EL (cell line): Measurements from ENCODE around the gene TESK2.
"Not testable (repeated sequence)": the region's sequence is repeated elsewhere in the genome, so short reads cannot be mapped to it uniquely, and the experiment has no call there.

ENCODE experiments used
- DNase-seq: peaks from one replicate; pipeline ENCODE4 v3.0.0-alpha.2; 2016

The TESK2 gene

DNA sequence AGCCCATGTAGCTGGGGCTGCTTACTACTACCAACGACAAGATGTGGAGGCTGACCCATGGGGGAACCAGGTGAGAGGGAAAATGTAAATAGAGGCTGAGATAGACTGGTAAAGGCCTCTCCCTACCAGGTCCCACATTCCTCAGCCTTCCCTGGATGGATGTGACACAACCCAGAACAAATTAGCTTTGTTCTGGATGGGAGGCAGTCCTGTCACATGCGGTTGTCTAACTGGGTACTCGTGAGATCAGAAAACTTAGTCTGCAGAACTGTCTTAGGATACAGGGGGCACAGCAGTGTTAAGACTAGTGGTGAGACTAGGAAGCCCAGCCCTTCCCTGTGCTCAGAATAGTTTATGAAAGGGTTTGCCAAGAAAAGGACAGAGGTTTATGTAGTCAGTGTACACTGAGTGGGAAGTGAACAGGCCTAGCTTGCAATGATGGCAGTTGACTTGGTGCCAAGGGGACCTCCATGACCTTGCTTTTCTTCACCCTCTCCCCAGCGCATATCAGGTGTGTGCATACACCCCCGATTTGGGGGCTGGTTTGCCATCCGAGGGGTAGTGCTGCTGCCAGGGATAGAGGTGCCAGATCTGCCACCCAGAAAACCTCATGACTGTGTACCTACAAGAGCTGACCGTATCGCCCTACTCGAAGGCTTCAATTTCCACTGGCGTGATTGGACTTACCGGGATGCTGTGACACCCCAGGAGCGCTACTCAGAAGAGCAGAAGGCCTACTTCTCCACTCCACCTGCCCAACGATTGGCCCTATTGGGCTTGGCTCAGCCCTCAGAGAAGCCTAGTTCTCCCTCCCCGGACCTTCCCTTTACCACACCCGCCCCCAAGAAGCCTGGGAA is 17.6 kb upstream of the TESK2 start:
- DNase-seq = no peak

DNA sequence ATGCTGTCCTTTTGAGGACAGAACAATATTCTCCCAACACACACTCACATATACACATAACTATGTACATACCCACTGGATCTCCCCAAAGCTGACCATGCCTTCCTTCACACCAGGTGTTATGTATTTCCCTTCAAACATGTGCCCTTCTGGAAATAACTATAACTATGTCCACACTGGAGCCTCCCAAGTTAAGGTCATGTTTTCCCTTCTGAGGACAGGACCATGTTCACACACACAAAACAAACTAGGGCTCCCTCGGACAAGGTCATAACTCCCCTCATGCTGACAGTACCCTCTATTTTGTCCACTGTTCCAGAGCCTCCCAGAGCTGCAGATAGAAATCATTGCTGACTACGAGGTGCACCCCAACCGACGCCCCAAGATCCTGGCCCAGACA is 16.9 kb upstream of the TESK2 start:
- DNase-seq = no peak

DNA sequence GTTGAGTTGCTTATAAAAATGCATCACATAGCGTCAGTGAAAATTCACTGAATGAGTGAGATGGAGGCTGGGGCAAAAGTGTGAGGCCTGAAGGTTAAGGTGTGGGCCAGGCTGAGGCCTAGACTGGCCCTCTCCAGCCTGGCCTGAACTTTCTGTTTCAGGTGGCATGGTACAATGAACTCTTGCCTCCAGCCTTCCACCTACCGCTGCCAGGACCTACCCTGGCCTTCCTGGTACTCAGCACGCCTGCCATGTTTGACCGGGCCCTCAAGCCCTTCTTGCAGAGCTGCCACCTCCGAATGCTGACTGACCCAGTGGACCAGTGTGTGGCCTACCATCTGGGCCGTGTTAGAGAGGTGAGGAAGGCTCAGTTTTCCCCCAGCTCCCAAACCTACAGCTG is 16.2 kb upstream of the TESK2 start:
- no peak for DNase-seq

DNA sequence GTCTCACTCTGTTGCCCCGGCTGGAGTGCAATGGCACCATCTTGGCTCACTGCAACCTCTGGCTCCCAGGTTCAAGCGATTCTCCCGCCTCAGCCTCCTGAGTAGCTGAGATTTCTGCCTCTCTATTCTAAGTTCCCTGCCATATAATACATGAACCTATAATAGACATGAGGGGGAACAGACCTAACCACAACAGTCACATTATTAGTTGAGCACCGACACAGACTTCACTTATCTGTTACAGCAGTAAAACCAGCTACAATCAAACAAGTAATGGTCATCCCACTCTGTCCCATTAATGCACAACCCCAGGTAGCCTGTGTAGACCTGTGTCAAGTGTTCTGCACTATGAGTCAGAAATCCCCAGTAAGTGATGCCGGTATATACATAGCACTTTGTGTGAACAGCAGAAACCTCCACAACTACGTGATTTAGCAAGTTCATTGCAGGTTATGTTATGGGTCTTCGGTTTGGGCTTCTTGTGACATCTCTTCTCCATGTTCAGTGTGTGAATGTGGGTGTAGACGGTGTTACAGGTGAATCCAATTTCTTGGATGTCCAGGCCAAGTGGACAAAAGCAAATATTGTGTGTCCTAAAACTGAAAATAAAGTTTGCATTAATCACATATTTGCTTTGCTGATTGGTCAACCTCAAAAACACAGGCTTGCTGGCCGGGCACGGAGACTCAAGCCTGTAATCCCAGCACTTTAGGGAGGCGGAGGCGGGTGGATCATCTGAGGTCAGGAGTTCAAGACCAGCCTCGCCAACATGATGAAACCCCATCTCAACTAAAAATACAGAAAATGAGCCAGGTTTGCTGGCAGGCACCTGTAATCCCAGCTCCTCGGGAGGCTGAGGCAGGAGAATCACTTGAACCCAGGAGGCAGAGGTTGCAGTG is 12.7 kb upstream of the TESK2 start:
- DNase-seq = no peak

DNA sequence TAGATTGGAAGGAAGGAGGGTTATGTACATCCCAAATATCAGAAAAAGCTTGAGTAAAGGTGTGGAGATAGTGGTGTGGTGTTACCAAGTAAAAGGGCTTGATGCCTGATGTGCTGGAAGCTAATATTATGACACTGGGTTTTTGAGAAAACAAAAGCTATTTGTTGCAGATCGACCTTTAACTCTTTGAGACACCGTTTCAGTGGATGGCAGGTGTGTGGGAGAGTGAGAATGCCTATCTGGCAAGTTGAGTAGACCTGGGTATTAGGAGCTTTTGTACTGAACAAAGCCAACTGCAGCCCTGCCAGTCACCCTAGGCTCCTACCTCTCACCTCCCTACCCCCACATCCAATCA is 10.5 kb upstream of the TESK2 start:
- no peak for DNase-seq

DNA sequence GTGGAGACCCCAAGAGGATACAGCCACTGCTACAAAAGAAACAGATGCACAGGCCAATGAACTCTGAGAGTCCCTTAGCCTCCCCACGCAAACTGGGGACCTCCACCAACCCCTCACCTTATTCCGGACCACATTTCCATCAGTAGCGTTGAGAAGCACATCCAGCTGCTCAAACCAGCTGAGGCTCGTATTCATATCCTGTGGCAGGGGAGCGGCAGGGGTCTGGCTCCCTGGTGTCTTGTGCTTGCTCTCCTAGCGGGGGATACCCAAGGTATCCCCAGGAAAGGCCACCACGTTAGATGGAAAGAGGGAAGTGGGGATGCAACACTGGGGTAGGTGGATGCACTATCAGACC is 8.4 kb upstream of the TESK2 start:
- no peak for DNase-seq

DNA sequence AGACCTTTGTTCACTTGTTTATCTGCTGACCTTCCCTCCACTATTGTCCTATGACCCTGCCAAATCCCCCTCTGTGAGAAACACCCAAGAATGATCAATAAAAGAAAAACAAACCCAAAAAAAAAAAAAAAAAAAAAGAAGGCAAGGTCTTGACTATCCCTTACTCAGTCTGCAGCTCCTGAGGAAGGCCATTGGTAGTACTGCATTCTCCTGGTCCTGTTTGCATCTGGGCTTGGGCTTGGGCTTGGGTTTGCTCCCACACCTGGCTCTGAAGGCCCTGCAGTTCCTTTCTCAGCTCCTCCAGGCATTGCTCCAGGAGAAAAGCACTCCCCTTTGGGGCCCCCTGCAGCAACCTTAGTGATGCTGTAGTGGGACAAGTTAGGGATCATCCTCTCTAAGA is 7.3 kb upstream of the TESK2 start:
- no peak for DNase-seq

DNA sequence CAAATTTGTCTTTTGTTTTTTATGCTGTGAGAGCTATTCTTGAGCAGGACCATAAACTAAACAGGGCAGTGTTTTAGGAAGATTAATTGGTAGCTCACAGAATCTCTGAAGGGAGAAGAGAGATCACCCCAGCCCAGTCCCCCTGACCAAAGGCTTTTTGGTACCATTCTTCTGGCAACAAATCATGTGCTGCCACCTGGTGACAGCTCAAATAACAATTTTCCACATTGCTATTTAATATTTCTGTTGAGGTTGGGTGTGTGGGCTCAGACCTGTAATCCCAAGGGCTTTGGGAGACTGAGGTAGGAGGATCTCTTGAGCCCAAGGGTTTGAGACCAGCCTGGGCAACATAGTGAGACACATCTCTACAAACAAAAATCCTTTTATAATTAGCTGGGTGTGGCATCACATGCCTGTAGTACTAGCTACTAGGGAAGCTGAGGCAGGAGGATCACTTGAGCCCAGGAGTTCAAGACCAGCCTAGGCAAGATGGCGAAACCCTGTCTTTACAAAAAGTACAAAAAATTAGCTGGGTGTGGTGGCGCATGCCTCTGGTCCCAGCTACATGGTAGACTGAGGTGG is 2.2 kb upstream of the TESK2 start:
- DNase-seq = peak; percentile 59

DNA sequence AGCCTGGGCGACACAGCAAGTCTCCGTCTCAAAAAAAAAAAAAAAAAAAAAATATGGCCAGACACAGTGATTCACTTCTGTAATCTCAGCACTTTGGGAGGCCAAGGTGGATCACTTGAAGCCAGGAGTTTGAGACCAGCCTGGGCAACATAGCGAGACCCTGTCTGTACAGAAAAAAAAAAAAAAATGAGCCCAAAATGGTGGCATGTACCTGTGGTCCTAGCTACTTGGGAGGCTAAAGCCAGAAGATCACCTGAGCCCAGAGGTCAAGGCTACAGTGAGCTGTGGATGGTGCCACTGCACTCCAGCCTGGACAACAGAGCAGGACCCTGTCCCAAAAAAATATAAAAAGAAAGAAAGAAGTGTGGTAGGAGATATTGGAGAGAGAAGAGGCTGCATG is 1.7 kb upstream of the TESK2 start:
- no peak for DNase-seq

DNA sequence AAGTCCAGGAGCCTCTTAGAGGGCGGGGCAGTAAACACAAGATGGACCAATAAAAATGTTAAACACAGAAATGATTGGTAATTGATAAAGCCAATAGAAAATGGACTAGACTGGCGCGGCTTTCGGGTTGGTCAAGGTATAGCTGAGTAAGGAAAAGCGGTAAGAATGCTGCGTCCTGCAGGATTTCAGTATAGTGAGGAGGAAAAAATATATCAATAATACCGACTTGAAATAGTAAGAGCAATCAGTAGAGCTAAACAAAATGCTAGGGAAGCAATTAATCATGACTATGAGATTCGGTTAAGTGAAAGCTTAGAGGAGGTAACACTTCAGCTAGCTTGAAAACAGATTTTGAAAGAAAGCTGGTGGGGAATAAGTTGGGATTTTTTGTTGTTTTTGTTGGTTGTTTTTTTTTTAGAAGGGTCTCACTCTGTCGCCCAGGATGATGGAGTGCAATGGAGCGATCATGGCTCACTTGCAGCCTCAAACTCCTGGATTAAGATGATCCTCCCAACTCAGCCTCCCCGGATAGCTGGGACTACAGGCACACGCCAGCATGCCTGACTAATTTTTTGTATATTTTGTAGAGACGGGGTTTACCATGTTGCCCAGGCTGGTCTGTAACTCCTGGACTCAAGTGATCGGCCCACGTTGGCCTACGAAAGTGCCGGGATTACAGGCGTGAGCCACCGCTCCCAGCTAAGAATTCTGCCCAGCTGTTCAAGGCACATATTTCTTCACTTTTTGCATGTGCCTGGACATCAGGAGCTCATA is 711 bp upstream of the TESK2 start:
- DNase-seq = no peak

DNA sequence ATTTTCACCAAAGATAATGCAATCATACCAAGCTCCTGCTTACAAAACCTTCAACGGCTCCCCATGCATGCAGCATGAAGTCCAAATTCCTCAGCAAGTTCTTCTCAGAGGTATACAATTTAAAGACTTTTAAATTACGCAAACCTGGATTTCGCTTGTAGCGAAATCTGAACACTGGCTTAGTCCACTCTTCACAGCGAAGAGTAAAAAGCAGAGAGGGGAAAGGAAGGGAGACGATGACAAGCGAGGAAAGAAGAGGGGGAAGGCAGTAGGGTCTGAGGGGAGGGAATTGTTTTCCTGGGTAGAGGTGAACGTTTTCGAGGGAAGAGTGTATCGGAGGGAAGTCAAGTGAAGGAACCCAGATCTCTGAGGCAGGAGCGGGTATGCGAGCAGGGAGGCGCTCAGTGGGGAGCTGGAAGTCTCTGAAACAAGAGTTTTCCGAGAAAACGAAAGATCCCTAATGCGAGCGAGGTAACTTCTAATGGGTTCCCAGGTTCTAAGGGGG is 790 bp downstream of the TESK2 start:
- peak; percentile 36 for DNase-seq

DNA sequence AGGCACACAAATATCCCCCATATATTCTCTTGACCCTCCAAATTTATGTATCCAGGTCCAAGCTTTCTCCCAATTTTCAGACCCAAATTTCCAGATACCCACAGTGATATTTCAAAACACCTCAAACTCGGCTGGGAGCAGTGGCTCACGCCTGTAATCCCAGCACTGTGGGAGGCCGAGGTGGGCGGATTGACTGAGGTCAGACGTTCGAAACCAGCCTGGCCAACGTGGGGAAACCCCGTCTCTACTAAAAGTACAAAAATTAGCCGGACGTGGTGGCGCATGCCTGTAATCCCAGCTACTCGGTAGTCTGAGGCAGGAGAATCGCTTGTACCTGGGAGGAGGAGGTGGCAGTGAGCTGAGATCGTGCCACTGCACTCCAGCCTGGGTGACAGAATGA is 1.6 kb downstream of the TESK2 start:
- DNase-seq = not testable (repeated sequence)

DNA sequence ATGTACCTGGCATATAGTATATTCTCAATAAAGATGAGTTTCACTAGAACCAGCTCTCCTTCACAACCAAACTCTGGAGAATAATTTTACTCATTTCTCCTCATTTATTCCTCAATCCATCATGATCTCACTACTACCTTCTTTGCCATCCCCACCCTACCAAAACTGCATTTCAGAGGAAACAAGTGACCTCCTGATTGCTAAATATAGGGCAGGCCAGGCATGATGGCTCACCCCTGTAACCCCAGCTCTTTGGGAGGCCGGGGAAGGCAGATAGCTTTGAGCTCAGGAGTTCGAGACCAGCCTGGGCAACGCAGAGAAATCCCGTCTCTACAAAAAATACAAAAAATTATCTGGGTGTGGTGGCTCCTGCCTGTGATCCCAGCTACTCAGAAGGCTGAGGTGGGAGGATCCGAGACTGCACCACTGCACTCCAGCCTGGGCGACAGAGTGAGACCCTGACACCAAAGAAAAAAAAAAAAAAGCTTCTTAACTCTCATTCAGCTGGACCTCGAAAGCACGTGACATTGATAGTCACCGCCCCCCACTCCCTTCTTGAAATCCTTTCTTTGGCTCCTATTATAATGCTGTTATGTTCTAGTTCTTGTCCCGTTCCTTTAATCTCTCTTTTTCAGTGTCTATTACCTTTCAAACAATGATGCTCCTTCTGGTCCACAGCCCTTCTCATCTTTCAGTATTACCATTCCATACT is 2.1 kb downstream of the TESK2 start:
- no peak for DNase-seq

DNA sequence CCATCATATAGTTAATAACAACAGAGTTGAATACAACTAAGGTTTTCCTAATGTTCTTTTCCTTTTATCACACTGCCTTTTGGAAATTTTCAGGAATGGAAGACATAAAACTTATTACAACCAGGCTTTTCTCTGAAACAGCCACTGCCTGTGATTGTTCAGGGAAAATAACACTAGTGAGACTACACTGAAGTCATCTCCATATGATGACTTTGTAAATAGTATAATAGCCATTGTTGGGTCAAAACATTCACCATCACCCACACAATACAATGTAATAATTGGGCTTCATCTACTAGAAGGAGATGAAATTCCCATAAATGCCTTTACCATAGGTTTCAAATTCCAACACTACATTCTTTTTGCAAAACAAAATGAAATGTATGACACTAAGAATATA is 5.0 kb downstream of the TESK2 start:
- DNase-seq = no peak

DNA sequence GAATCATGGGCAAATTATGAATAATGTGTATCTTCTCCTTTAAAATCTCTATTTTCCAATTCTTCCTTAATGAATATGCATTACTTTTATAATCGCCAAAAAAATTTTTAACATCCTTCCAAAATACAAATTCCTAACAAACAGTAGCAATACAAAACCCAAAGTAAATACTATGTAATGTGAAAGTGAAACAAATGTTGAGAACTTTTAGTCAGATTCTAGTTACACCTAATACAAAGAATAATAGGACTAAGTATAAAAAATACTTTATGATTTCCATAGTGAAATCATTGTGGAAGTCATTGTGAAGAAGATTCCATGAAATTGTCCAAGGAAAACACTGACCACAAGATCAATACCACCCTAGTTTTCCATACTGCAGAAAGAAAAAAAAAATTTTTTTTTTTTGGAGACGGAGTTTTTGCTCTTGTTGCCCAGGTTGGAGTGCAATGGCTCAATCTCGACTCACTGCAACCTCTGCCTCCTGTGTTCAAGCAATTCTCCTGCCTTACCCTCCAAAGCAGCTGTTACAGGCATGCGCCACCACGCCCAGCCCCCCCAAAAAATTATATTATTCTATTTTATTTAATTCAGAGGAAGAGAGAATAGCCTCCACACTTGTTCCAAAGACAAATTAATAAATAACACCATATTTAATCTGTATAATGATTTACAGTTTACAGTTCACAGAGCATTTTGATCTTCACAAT is 11.8 kb downstream of the TESK2 start:
- no peak for DNase-seq

DNA sequence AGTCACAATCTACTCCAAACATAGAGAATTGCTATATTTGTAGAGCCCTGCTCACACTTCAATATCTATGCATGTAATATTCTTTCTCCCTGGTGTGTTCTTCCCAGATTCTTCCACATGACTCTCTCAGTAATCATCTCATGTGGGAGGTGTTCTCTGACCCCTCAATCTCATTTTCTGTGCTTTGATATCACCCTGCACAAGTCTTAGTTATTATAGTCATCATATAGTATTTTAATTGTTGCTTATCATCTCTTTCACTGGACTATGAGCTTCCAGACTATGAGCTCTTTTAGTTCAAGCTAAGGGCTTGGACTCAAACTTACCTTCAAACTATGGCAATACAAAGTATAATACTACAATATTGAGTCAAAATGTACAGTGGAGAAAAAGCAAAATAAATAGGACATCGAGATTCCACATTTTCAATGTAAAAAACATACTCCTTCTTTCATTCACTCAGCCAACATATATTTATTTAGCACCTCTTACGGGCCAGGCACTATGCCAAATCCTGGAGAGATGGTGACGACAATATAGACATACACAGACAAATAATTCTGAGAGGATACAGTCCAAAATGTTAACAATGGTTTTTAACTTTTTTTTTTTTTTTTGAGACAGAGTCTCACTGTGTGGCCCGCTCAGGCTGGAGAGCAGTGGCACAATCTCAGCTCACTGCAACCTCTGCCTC is 12.7 kb downstream of the TESK2 start:
- DNase-seq = no peak

DNA sequence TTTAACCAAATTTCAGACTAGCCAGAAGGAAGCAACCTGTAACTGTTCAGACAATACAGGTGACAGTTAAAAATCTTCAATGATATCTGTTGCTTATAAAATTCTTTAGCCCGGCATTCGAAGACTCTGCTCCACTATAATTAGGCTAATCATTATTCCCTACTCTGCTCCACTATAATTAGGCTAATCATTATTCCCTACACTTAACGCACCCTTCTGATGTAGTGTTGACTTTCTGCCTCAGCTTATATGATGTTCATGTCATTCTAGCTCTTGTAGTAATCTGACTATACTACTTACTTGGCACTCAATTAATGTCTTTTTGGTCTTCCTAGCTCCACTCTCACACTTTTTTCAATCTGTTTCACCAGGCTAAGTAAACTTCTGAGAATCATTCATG is 13.3 kb downstream of the TESK2 start:
- no peak for DNase-seq

DNA sequence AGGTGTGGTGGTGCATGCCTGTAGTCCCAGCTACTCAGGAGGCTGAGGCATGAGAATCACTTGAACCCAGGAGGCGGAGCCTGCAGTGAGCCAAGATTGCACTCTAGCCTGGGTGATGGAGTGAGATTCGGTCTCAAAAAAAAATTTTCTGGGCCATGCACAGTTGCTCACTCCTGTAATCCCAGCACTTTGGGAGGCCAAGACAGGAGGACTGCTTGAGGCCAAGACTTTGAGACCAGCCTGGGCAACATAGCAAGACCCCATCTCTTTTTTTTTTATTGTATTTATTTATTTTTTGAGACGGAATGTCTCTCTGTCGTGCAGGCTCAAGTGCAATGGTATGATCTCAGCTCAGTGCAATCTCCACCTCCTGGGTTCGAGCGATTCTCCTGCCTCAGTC is 16.8 kb downstream of the TESK2 start:
- not testable (repeated sequence) for DNase-seq

DNA sequence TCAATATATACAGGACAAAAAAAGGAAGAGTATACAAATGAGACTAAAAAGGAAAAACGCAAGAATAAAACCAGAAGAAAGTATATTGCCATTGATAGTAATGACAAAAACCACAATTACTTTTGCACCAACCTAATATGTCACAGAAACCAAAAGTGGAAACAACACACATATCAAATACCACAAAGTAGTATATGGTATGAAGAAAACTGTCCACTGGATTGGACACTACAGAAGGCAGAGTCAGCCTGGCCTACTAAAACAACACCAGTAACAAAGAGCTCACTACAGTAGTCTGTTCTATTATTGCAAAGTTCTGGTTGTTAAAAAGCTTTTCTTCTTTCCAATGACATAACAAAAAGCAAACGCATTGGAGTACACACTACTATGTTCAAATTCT is 17.7 kb downstream of the TESK2 start:
- no peak for DNase-seq

DNA sequence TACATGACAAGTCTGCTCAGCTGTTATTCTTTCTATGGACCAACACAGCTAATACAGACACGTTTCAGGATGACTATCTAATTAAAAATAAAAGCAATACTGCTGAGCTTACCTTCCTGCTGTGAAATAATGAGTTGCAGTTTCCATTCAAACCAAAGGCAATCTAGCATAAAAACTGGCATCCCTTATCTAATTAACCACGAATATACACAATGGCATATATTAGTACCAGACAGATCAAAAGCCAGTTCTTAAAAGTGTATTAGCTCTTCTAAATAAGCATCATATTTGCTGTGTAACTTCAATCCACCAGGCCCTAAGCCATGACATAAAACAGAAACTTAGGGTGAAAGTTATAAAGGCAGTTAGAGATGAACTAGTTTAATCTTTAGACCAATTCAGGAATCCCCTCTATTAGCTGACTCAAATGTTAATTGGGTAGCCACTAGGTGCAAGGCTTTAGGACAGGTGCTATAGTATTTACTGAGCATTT is 20.6 kb downstream of the TESK2 start:
- DNase-seq = no peak

DNA sequence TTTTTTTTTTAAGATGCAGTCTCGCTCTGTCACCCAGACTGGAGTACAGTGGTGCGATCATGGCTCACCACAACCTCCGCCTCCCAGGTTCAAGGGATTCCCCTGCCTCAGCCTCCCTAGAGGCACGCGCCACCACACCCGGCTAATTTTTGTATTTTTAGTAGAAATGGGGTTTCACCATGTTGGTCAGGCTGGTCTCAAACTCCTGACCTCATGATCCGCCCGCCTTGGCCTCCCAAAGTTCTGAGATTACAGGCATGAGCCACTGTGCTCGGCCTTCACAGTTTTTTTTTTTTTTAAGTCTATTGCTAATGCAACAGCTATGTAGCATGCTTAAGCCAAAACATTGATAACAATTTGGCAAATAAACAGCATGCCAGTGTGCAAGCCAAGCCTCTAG is 23.6 kb downstream of the TESK2 start:
- not testable (repeated sequence) for DNase-seq
